Activated naive CD8-positive, alpha-beta T cell treated with anti-CD3 and anti-CD28 coated beads, Interleukin-2, amount 10 ng/mL, durations not matched to agents 7 days and 5 days (primary cell): Measurements from ENCODE around the gene PSG5. TPM values are rescaled to one million over a fixed set of nuclear protein-coding genes. Genes with fewer than 3 reads are reported as not detected.
"Not testable (repeated sequence)": the region's sequence is repeated elsewhere in the genome, so short reads cannot be mapped to it uniquely, and the experiment has no call there.

Source experiments
- ATAC-seq: fragments of 150-1000 bp; cut with Tn5 transposase; one replicate; pipeline ENCODE4 v1.10.0; 2021; ENCODE audit warnings: low read depth, moderate library complexity
- POLR2A ChIA-PET: fragments of 350-600 bp; sonication (Branson Sonifier 250); formaldehyde crosslinking; loops from one replicate; lab custom pipeline; 2021; ENCODE audit warnings: antibody characterized with exemption; lab: Charles Lee
- DNase-seq: peaks from one replicate; pipeline ENCODE4 v3.0.0; 2021
- H3K27ac Mint-ChIP-seq: one replicate; pipeline ENCODE4 v1.8.0; 2022; ENCODE audit warnings: mild to moderate bottlenecking, mixed read lengths
- H3K27me3 Mint-ChIP-seq: one replicate; pipeline ENCODE4 v1.8.0; 2022; ENCODE audit warnings: mild to moderate bottlenecking, moderate library complexity, mixed read lengths
- H3K36me3 Mint-ChIP-seq: one replicate; pipeline ENCODE4 v1.8.0; 2021; ENCODE audit warnings: mild to moderate bottlenecking, mixed read lengths
- H3K4me1 Mint-ChIP-seq: one replicate; pipeline ENCODE4 v1.8.0; 2021; ENCODE audit warnings: mixed read lengths
- H3K4me3 Mint-ChIP-seq: one replicate; pipeline ENCODE4 v1.8.0; 2022; ENCODE audit warnings: mild to moderate bottlenecking, moderate library complexity, mixed read lengths
- H3K9me3 Mint-ChIP-seq: one replicate; pipeline ENCODE4 v1.8.0; 2021; ENCODE audit warnings: mixed read lengths
- total RNA-seq, 2 experiments: library from RNA; stranded (reverse); gene quantifications; one replicate each; pipeline ENCODE4 v1.2.3, GENCODE V29; 2021

The PSG5 gene
- total RNA-seq, 2 experiments from 2014 or later, result not detected

GRCh38 chr19:43201891-43202290 is 15.6 kb upstream of the PSG5 start:
- DNase-seq, H3K4me1 Mint-ChIP-seq, H3K27me3 Mint-ChIP-seq, H3K9me3 Mint-ChIP-seq, ATAC-seq, H3K4me3 Mint-ChIP-seq, H3K27ac Mint-ChIP-seq, POLR2A ChIA-PET, H3K36me3 Mint-ChIP-seq: not testable (repeated sequence)

GRCh38 chr19:43201337-43201801 is 15.0 kb upstream of the PSG5 start:
- ATAC-seq, H3K4me3 Mint-ChIP-seq, H3K27ac Mint-ChIP-seq, DNase-seq, POLR2A ChIA-PET, H3K27me3 Mint-ChIP-seq, H3K9me3 Mint-ChIP-seq, H3K4me1 Mint-ChIP-seq, H3K36me3 Mint-ChIP-seq: not testable (repeated sequence)

GRCh38 chr19:43198686-43199419 is 12.5 kb upstream of the PSG5 start:
- H3K27ac Mint-ChIP-seq, POLR2A ChIA-PET, H3K9me3 Mint-ChIP-seq, H3K4me1 Mint-ChIP-seq, ATAC-seq, H3K4me3 Mint-ChIP-seq, DNase-seq, H3K27me3 Mint-ChIP-seq, H3K36me3 Mint-ChIP-seq: not testable (repeated sequence)

GRCh38 chr19:43197666-43198397 is 11.5 kb upstream of the PSG5 start:
- DNase-seq, H3K4me1 Mint-ChIP-seq, POLR2A ChIA-PET, H3K27ac Mint-ChIP-seq, H3K36me3 Mint-ChIP-seq, H3K4me3 Mint-ChIP-seq, ATAC-seq, H3K9me3 Mint-ChIP-seq, H3K27me3 Mint-ChIP-seq: not testable (repeated sequence)

DNA sequence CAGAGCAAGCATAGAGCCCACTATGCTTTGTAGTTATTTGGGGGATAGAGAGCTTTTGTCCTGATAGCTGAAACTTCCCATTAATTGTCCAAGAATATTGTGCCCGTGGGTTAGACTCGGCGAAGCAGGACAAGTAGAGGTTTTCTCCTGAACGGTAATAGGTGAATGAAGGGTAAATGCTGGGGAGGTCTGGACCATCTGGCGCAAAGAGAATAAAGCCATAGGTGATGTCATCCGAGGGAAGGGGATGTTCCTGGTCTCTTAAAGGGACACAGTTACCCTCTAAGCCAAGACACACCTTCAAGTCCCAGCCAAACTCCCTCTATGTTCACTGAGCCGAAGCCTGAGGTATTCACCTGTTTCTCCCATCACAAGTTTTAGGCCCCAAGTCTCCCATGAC is 8.1 kb upstream of the PSG5 start:
- ATAC-seq, POLR2A ChIA-PET, H3K4me3 Mint-ChIP-seq, H3K27me3 Mint-ChIP-seq, DNase-seq, H3K36me3 Mint-ChIP-seq, H3K4me1 Mint-ChIP-seq, H3K27ac Mint-ChIP-seq, H3K9me3 Mint-ChIP-seq: not testable (repeated sequence)

DNA sequence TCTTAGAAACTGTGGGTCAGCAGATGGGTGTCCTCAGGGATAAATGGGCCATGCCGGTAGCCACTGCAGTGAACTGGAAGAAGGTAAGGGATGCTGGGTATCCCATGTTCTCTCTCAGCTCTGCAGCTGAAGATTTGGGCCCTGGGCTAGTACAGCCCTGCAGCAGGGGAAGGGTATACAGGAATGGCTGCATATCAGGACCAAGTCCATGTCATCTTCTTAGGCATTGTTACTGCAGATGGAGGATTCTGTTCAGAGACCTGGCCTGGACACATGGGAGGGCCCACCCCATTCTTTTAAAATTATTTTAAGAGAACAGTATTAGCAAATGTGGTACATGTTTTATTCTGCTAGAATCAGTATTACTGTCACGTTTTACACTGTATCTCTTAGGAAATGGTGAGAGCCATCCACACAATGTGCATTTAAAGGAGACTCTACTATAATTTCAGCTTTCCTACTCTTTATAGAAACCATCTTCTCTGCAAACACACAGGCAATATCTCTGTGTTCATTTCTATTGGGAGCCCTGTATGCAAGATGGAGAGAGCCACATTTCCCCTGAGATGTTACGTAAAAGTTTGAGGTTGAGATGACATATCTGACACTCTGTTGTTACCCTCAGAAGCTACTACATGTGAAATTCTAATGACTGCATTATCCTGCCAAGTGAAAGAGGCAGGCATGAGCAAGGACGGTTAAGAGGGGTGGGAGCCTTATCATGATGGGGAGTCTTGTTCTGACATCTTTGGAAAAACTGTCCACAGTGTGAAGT is 6.2 kb upstream of the PSG5 start:
- DNase-seq, H3K27me3 Mint-ChIP-seq, H3K36me3 Mint-ChIP-seq, H3K9me3 Mint-ChIP-seq, ATAC-seq, H3K27ac Mint-ChIP-seq, H3K4me3 Mint-ChIP-seq, H3K4me1 Mint-ChIP-seq, POLR2A ChIA-PET: not testable (repeated sequence)

DNA sequence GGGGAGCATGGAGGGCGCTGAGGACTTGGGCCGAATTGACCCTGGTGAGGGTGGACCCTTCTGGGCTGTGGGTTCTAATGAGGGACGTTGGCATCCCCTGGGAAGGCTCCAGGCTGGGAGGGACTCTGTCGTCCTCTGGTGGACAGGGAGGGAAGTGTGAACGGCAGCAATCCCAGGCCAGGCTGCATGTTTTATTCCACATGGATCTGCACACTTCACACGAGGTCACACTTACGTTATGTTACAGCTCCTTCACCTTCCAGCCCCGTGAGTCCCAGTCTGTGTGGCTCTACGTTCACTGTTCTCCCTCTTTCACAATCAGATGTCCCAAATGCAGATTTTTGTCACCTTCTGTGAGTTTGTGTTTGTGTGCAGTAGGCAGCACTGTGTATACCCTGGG is 1.8 kb upstream of the PSG5 start:
- POLR2A ChIA-PET, H3K27ac Mint-ChIP-seq, ATAC-seq, H3K27me3 Mint-ChIP-seq, DNase-seq, H3K9me3 Mint-ChIP-seq, H3K36me3 Mint-ChIP-seq, H3K4me1 Mint-ChIP-seq, H3K4me3 Mint-ChIP-seq: not testable (repeated sequence)

GRCh38 chr19:43181869-43182771 is 4.2 kb downstream of the PSG5 start:
- H3K36me3 Mint-ChIP-seq, H3K27ac Mint-ChIP-seq, H3K4me3 Mint-ChIP-seq, H3K4me1 Mint-ChIP-seq, H3K9me3 Mint-ChIP-seq, ATAC-seq, DNase-seq, POLR2A ChIA-PET, H3K27me3 Mint-ChIP-seq: not testable (repeated sequence)

- H3K4me3 Mint-ChIP-seq, H3K36me3 Mint-ChIP-seq, POLR2A ChIA-PET, H3K27me3 Mint-ChIP-seq, H3K27ac Mint-ChIP-seq, H3K9me3 Mint-ChIP-seq, DNase-seq, H3K4me1 Mint-ChIP-seq, ATAC-seq: not testable (repeated sequence)
Measured at GRCh38 chr19:43179569-43180147, 6.7 kb downstream of the PSG5 start.

GRCh38 chr19:43178577-43178976 is 7.8 kb downstream of the PSG5 start:
- H3K9me3 Mint-ChIP-seq, ATAC-seq, H3K27me3 Mint-ChIP-seq, H3K4me1 Mint-ChIP-seq, H3K36me3 Mint-ChIP-seq, H3K27ac Mint-ChIP-seq, H3K4me3 Mint-ChIP-seq, POLR2A ChIA-PET, DNase-seq: not testable (repeated sequence)

DNA sequence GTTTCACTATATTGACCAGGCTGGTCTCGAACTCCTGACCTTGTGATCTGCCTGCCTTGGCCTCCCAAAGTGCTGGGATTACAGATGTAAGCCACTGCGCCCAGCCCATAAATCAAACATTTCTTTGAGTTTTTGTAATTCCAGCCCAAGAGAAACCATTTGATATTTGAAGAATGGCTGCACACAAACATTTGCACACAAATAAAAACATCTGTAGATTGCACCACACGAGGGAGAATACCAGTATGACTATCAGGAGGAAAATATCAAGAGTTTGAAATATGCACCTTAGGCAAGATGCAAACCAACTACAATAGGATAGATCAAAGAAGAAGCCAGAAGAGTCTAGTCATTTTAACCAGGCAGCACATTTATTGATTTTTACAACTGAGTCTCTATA is 20.4 kb downstream of the PSG5 start:
- H3K4me3 Mint-ChIP-seq, H3K27ac Mint-ChIP-seq, H3K9me3 Mint-ChIP-seq, H3K4me1 Mint-ChIP-seq, POLR2A ChIA-PET, DNase-seq, H3K27me3 Mint-ChIP-seq, H3K36me3 Mint-ChIP-seq, ATAC-seq: not testable (repeated sequence)

GRCh38 chr19:43163135-43163534 is 23.2 kb downstream of the PSG5 start:
- H3K27ac Mint-ChIP-seq, H3K9me3 Mint-ChIP-seq, H3K4me3 Mint-ChIP-seq, POLR2A ChIA-PET, DNase-seq, H3K36me3 Mint-ChIP-seq, H3K27me3 Mint-ChIP-seq, ATAC-seq, H3K4me1 Mint-ChIP-seq: not testable (repeated sequence)
